Ectodermal cell (in vitro differentiated cells): Measurements from ENCODE around the gene ITM2C.

Experiments used
- H3K27ac ChIP-seq: 2 replicates; pipeline ENCODE4 v1.7.0; 2013; ENCODE audit warnings: mild to moderate bottlenecking, low read depth, low read length; ENCODE audit not compliant: insufficient read depth, poor library complexity, severe bottlenecking
- H3K27me3 ChIP-seq: 2 replicates; pipeline ENCODE4 v1.7.0; 2013; ENCODE audit warnings: mild to moderate bottlenecking, low read length; ENCODE audit not compliant: insufficient read depth, control insufficient read depth, poor library complexity, severe bottlenecking
- H3K36me3 ChIP-seq: one replicate; pipeline ENCODE4 v1.7.0; 2013; ENCODE audit warnings: low read length; ENCODE audit not compliant: control insufficient read depth, insufficient read depth
- H3K4me1 ChIP-seq: one replicate; pipeline ENCODE4 v1.7.0; 2013; ENCODE audit warnings: low read length; ENCODE audit not compliant: control insufficient read depth, insufficient read depth
- H3K4me3 ChIP-seq: 2 replicates; pipeline ENCODE4 v1.7.0; 2013; ENCODE audit warnings: low read depth, low read length, control low read depth; ENCODE audit not compliant: insufficient read depth
- H3K9me3 ChIP-seq: 2 replicates; pipeline ENCODE4 v1.7.0; 2013; ENCODE audit warnings: mild to moderate bottlenecking, low read length, moderate library complexity; ENCODE audit not compliant: control insufficient read depth
- WGBS, 2 experiments: methylation state at CpG; one replicate each; pipeline ENCODE4 v1.1.7; 2013; ENCODE audit warnings: missing lambda C conversion rate in 2 of 2; 5-methylcytosine and 5-hydroxymethylcytosine counted together

The ITM2C gene

GRCh38 chr2:230925443-230925878 lies 60.7 kb downstream of the ITM2C start:
- Histone ChIP-seq H3K4me3 (no peak overlapping the region), H3K9me3 (no peaks in the 10 kb centered on the region), H3K27me3 (no peaks in the 10 kb centered on the region), H3K36me3 (no peaks in the 10 kb centered on the region), H3K27ac (no peak overlapping the region), H3K4me1 (no peaks in the 10 kb centered on the region)
- WGBS, 2 experiments, result 90 to 93% methylated on average over 9 of the region's 9 CpGs

- Histone ChIP-seq H3K9me3 (no peaks in the 10 kb centered on the region), H3K36me3 (no peaks in the 10 kb centered on the region), H3K4me3 (no peak overlapping the region), H3K4me1 (no peaks in the 10 kb centered on the region), H3K27me3 (no peaks in the 10 kb centered on the region), H3K27ac (no peak overlapping the region)
- 94% methylated on average over 11 of the region's 11 CpGs for WGBS, 2 experiments
Observed at GRCh38 chr2:230925879-230926765, 61.4 kb downstream of the ITM2C start.

- WGBS, 2 experiments, result 93 to 95% methylated on average over 14 of the region's 14 CpGs
Observed at GRCh38 chr2:230927711-230928341, 63.1 kb downstream of the ITM2C start.

More at GRCh38 chr2:230927711-230928341, 63.1 kb downstream of the ITM2C start:
- H3K27ac ChIP-seq, result no peak overlapping the region
- H3K4me1 ChIP-seq, result peaks cover 3% of the 10 kb centered on the region
- no peaks in the 10 kb centered on the region for H3K9me3 ChIP-seq
- H3K27me3 ChIP-seq, result no peaks in the 10 kb centered on the region
- H3K36me3 ChIP-seq, result no peaks in the 10 kb centered on the region
- no peak overlapping the region for H3K4me3 ChIP-seq
